SK-N-SH (cell line): Measurements from ENCODE around the gene HDLBP. TPM values are rescaled to one million over a fixed set of nuclear protein-coding genes. Genes with fewer than 3 reads are reported as not detected.

Experiments used
- CTCF ChIA-PET: fragments of 300-600, 350-600 bp; formaldehyde crosslinking; extraction: SDS; loops from one replicate; lab custom pipeline; 2021; lab: Yijun Ruan, JAX
- POLR2A ChIA-PET: fragments of 350-600 bp; sonication (Branson Sonifier 250); formaldehyde crosslinking; extraction: SDS; loops from one replicate; lab custom pipeline; 2020; ENCODE audit warnings: antibody characterized with exemption, inconsistent platforms; lab: Yijun Ruan, JAX
- DNase-seq: peaks from one replicate; pipeline ENCODE4 v3.0.0; 2012
- H2AFZ ChIP-seq: fragments of 200-600 bp; sonication (generic); 2 replicates; pipeline ENCODE4 v1.8.1; 2016; ENCODE audit warnings: antibody characterized with exemption, mild to moderate bottlenecking, low read depth
- H3F3A ChIP-seq: fragments of 200-600 bp; sonication (generic); replicated peaks from 2 replicates; pipeline ENCODE3; 2016; ENCODE audit warnings: antibody characterized with exemption, mild to moderate bottlenecking; ENCODE audit not compliant: insufficient read depth
- H3K27ac ChIP-seq, 2 experiments: fragments of 200-500 bp in 1 of 2; fragments of 200-600 bp in 1 of 2; sonication (Bioruptor generic) in 1 of 2; sonication (generic), shearing (Covaris generic) in 1 of 2; 2 replicates each; pipeline versions ENCODE4 v1.5.1 to v1.6.1; 2014 to 2016; ENCODE audit warnings: low read depth in 2 of 2, inconsistent platforms in 1 of 2, low read length in 1 of 2, mild to moderate bottlenecking in 1 of 2, mixed read lengths in 1 of 2
- H3K27me3 ChIP-seq: fragments of 200-600 bp; sonication (generic), shearing (Covaris generic); 2 replicates; pipeline ENCODE4 v1.6.1; 2016; ENCODE audit warnings: mixed run types; ENCODE audit not compliant: insufficient read depth
- H3K36me3 ChIP-seq, 2 experiments: fragments of 200-500 bp in 1 of 2; fragments of 200-600 bp in 1 of 2; sonication (Bioruptor generic) in 1 of 2; sonication (generic) in 1 of 2; replicated peaks in 1 of 2; 2 replicates each; pipeline versions ENCODE3 to v1.5.1; 2014 to 2016; ENCODE audit warnings: low read length in 1 of 2, mild to moderate bottlenecking in 1 of 2; ENCODE audit not compliant: insufficient read depth in 2 of 2, control insufficient read depth in 1 of 2
- H3K4me1 ChIP-seq, 2 experiments: fragments of 200-500 bp in 1 of 2; fragments of 200-600 bp in 1 of 2; sonication (Bioruptor generic) in 1 of 2; sonication (generic), shearing (Covaris generic) in 1 of 2; 2 replicates each; pipeline versions ENCODE4 v1.5.1 to v1.6.1; 2014 to 2016; ENCODE audit warnings: low read depth in 1 of 2, low read length in 1 of 2, mixed run types in 1 of 2; ENCODE audit not compliant: insufficient read depth in 2 of 2, control insufficient read depth in 1 of 2
- H3K4me2 ChIP-seq: fragments of 200-600 bp; sonication (generic), shearing (Covaris generic); 2 replicates; pipeline ENCODE4 v1.6.1; 2017; ENCODE audit warnings: mixed run types
- H3K4me3 ChIP-seq, 2 experiments: fragments of 200-500 bp in 1 of 2; fragments of 200-600 bp in 1 of 2; sonication (Bioruptor generic) in 1 of 2; sonication (generic), shearing (Covaris generic) in 1 of 2; 2 replicates each; pipeline versions ENCODE4 v1.5.1 to v1.8.1; 2014 to 2016; ENCODE audit warnings: low read depth in 2 of 2, inconsistent platforms in 1 of 2, low read length in 1 of 2, mild to moderate bottlenecking in 1 of 2, mixed read lengths in 1 of 2, moderate library complexity in 1 of 2
- H3K79me2 ChIP-seq: fragments of 200-600 bp; sonication (generic); 2 replicates; pipeline ENCODE4 v1.8.1; 2017; ENCODE audit warnings: mild to moderate bottlenecking; ENCODE audit not compliant: insufficient read depth
- H3K9ac ChIP-seq: fragments of 200-600 bp; sonication (generic); 2 replicates; pipeline ENCODE4 v1.6.1; 2017; ENCODE audit warnings: mixed run types
- H3K9me2 ChIP-seq: fragments of 200-600 bp; sonication (generic); 2 replicates; pipeline ENCODE4 v1.6.1; 2017; ENCODE audit warnings: mixed run types
- H3K9me3 ChIP-seq: fragments of 200-600 bp; sonication (generic); 2 replicates; pipeline ENCODE4 v1.6.1; 2017; ENCODE audit warnings: mixed run types, mild to moderate bottlenecking, moderate library complexity
- H4K20me1 ChIP-seq: fragments of 200-600 bp; sonication (generic); 2 replicates; pipeline ENCODE4 v1.6.1; 2017; ENCODE audit warnings: mild to moderate bottlenecking, mixed run types; ENCODE audit not compliant: insufficient read depth
- CTCF ChIP-seq: fragments of 200-600 bp; sonication (generic); IDR thresholded peaks from 2 replicates; pipeline ENCODE4 v1.6.1; 2017; ENCODE audit warnings: antibody characterized with exemption, mild to moderate bottlenecking, moderate library complexity
- ELF1 ChIP-seq: IDR thresholded peaks from 2 replicates; pipeline ENCODE4 v1.4.0; 2012
- EP300 ChIP-seq, 2 experiments: IDR thresholded peaks; 2 replicates each; pipeline versions ENCODE4 v1.4.0 to v1.6.1; 2012; ENCODE audit warnings: borderline replicate concordance in 1 of 2, low read depth in 1 of 2, low read length in 1 of 2
- FOSL2 ChIP-seq: IDR thresholded peaks from 2 replicates; pipeline ENCODE4 v1.4.0; 2012; ENCODE audit warnings: low read depth, mild to moderate bottlenecking, moderate library complexity, borderline replicate concordance
- GATA2 ChIP-seq: sonication (generic); formaldehyde crosslinking; IDR thresholded peaks from 2 replicates; pipeline ENCODE4 v1.5.0; 2020; ENCODE audit warnings: mild to moderate bottlenecking, missing genetic modification reagents
- IRF3 ChIP-seq: fragments of 150-350 bp; IDR thresholded peaks from 2 replicates; pipeline ENCODE4 v1.6.1; 2016; ENCODE audit warnings: mild to moderate bottlenecking, low read depth, low read length
- MXI1 ChIP-seq: IDR thresholded peaks from 2 replicates; pipeline ENCODE4 v1.6.1; 2012; ENCODE audit warnings: mild to moderate bottlenecking, low read depth, low read length, improper control_type of control experiment
- NRF1 ChIP-seq: IDR thresholded peaks from 2 replicates; pipeline ENCODE4 v1.6.1; 2012; ENCODE audit warnings: low read depth, mild to moderate bottlenecking, low read length
- PBX3 ChIP-seq: IDR thresholded peaks from 2 replicates; pipeline ENCODE4; 2012
- POLR2AphosphoS5 ChIP-seq: IDR thresholded peaks from 2 replicates; pipeline ENCODE4 v1.6.1; 2012; ENCODE audit warnings: low read depth, low read length
- RCOR1 ChIP-seq: fragments of 150-350 bp; IDR thresholded peaks from 2 replicates; pipeline ENCODE4 v1.6.1; 2017; ENCODE audit warnings: antibody characterized with exemption, low read length
- RFX5 ChIP-seq: IDR thresholded peaks from 2 replicates; pipeline ENCODE4 v1.6.1; 2012; ENCODE audit warnings: mild to moderate bottlenecking, improper control_type of control experiment, low read length
- SIN3A ChIP-seq: IDR thresholded peaks from 2 replicates; pipeline ENCODE4 v1.6.1; 2012; ENCODE audit warnings: low read depth, mild to moderate bottlenecking, low read length, moderate library complexity, borderline replicate concordance
- SMC3 ChIP-seq: IDR thresholded peaks from 2 replicates; pipeline ENCODE4 v1.6.1; 2012; ENCODE audit warnings: low read depth, low read length, improper control_type of control experiment
- TCF12 ChIP-seq: IDR thresholded peaks from 2 replicates; pipeline ENCODE4 v1.4.0; 2012
- USF2 ChIP-seq: fragments of 150-350 bp; IDR thresholded peaks from 2 replicates; pipeline ENCODE4 v1.6.1; 2017; ENCODE audit warnings: antibody characterized with exemption, low read length, low read depth, borderline replicate concordance
- WGBS: methylation state at CpG from one replicate; pipeline ENCODE4 v1.1.6; 2017; ENCODE audit warnings: low lambda C conversion rate; 5-methylcytosine and 5-hydroxymethylcytosine counted together
- polyA plus RNA-seq, 3 experiments: library from polyadenylated mRNA; depleted of rRNA; stranded (reverse); fragments of >200 nt; gene quantifications; 2 replicates each; pipeline ENCODE4 v1.2.3, GENCODE V29; 2012

HDLBP gene
- polyA plus RNA-seq, 1 of the 3 experiments (the other 2 are of a cell fraction): 263 TPM

- TF ChIP-seq NRF1: no peak
- TF ChIP-seq PBX3: no peak
- no peak for TF ChIP-seq POLR2AphosphoS5
- no peak for TF ChIP-seq IRF3
- TF ChIP-seq MXI1: no peak
- no peak for TF ChIP-seq GATA2 (CRISPR knock-in tag)
- TF ChIP-seq SIN3A: no peak
- TF ChIP-seq TCF12: no peak
- no peak for TF ChIP-seq USF2
- no peak for TF ChIP-seq ELF1
- no peak for TF ChIP-seq FOSL2
- TF ChIP-seq EP300 (IDR thresholded peaks at IDR 0.05; ENCODE audit: borderline replicate concordance in 1 of 2, low read depth in 1 of 2, low read length in 1 of 2): no peak
- no peak for TF ChIP-seq RFX5
- TF ChIP-seq CTCF: no peak
- no peak for TF ChIP-seq SMC3
- no peak for TF ChIP-seq RCOR1
- DNase-seq: no peak
- Histone ChIP-seq H3K9me3 (no peaks in the 10 kb centered on the region), H3K9ac (no peak overlapping the region), H3K4me1 (peaks cover 0 to 8% of the 10 kb centered on the region in 2 experiments; a peak in 1 of 4 replicates), H3K4me3 (no peak overlapping the region), H3K4me2 (no peak overlapping the region), H3K27me3 (no peaks in the 10 kb centered on the region), H3K9me2 (no peaks in the 10 kb centered on the region), H3F3A (peaks cover 19% of the 10 kb centered on the region), H4K20me1 (peaks cover 56% of the 10 kb centered on the region), H3K27ac (no peak overlapping the region), H3K79me2 (peaks cover 14% of the 10 kb centered on the region), H3K36me3 (peaks cover 24 to 77% of the 10 kb centered on the region in 2 experiments), H2AFZ (no peak overlapping the region)
- WGBS: 92% methylated on average over 21 of the region's 29 CpGs
- POLR2A ChIA-PET: no interaction called here
- CTCF ChIA-PET: interaction anchor here (1.0 to 1.2 kb wide), 2 partner anchors 151 to 379 kb away, joined by 3 to 5 read pairs; no protein-coding TSS in a partner anchor
Measured at GRCh38 chr2:241229563-241230401, 85.7 kb downstream of the HDLBP start.
